Ectodermal cell (in vitro differentiated cells): Measurements from ENCODE around the gene ZFP42.
"Not testable (repeated sequence)": the region's sequence is repeated elsewhere in the genome, so short reads cannot be mapped to it uniquely, and the experiment has no call there.

Source experiments
- H3K27ac ChIP-seq: 2 replicates; pipeline ENCODE4 v1.7.0; 2013; ENCODE audit warnings: mild to moderate bottlenecking, low read depth, low read length; ENCODE audit not compliant: insufficient read depth, poor library complexity, severe bottlenecking
- H3K27me3 ChIP-seq: 2 replicates; pipeline ENCODE4 v1.7.0; 2013; ENCODE audit warnings: mild to moderate bottlenecking, low read length; ENCODE audit not compliant: insufficient read depth, control insufficient read depth, poor library complexity, severe bottlenecking
- H3K36me3 ChIP-seq: one replicate; pipeline ENCODE4 v1.7.0; 2013; ENCODE audit warnings: low read length; ENCODE audit not compliant: control insufficient read depth, insufficient read depth
- H3K4me1 ChIP-seq: one replicate; pipeline ENCODE4 v1.7.0; 2013; ENCODE audit warnings: low read length; ENCODE audit not compliant: control insufficient read depth, insufficient read depth
- H3K4me3 ChIP-seq: 2 replicates; pipeline ENCODE4 v1.7.0; 2013; ENCODE audit warnings: low read depth, low read length, control low read depth; ENCODE audit not compliant: insufficient read depth
- H3K9me3 ChIP-seq: 2 replicates; pipeline ENCODE4 v1.7.0; 2013; ENCODE audit warnings: mild to moderate bottlenecking, low read length, moderate library complexity; ENCODE audit not compliant: control insufficient read depth
- WGBS, 2 experiments: methylation state at CpG; one replicate each; pipeline ENCODE4 v1.1.7; 2013; ENCODE audit warnings: missing lambda C conversion rate in 2 of 2; 5-methylcytosine and 5-hydroxymethylcytosine counted together

The ZFP42 gene

DNA sequence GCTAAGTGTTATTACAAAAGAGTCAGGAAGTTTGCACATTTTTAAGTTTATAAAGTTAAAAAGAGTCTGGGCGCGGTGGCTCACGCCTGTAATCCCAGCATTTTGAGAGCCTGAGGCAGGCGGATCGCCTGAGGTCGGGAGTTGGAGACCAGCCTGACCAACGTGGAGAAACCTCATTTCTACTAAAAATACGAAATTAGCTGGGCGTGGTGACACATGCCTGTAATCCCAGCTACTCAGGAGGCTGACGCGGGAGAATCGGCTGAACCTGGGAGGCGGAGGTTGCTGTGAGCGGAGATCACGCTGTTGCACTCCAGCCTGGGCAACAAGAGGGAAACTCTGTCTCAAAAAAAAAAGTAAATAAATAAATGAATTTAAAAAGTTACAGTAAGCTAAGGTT is 2.4 kb downstream of the ZFP42 start:
- H3K4me1 ChIP-seq, H3K4me3 ChIP-seq, H3K27me3 ChIP-seq, H3K9me3 ChIP-seq, H3K36me3 ChIP-seq, H3K27ac ChIP-seq: not testable (repeated sequence)
- WGBS, 2 experiments, result 80 to 81% methylated on average over 15 of the region's 15 CpGs

DNA sequence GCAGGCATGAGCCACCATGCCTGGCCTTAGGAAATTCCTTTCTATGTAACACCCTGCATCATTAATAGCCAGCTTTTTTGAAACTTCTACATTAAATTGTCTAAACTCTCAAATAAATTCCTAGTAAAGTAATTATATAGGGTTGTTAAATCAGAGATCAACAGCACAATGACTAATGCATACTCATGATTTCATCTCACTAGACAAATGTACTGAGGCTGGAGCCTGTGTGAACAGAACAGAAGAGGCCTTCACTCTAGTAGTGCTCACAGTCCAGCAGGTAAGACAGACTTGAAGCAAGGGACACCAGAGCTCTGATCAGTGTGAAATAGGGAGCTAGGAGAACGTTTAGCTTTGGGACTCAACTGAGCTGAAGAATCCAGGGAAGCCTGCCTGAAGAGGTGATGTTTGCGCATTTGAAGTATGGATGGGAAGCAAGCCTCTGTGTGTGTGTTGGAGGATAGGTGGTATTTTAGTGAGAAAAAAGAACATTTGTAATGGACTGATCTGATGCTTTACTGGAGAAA is 3.9 kb downstream of the ZFP42 start:
- Histone ChIP-seq H3K36me3 (no peaks in the 10 kb centered on the region), H3K4me3 (no peak overlapping the region), H3K27ac (no peak overlapping the region), H3K27me3 (no peaks in the 10 kb centered on the region), H3K9me3 (no peaks in the 10 kb centered on the region), H3K4me1 (no peaks in the 10 kb centered on the region)
- WGBS, 2 experiments, result 89 to 92% methylated on average over 2 of the region's 2 CpGs

DNA sequence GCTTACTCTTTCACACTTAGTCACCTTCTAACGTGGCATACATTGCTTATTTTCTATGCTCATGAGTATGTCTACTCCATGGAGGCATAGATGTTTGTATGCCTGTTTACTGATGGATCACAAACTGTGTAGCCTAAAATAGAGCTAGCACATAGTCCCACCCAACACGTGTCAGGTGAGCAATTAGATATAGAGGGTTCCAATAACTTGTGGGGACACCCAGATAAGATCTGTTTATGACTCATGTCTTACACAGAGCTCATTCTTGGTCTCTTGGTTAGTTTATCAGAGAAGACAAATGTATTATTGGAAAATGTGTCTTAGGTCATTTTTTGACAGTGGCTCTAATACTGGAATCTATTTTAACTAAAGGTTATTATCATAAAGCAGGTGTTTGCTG is 6.8 kb downstream of the ZFP42 start:
- H3K27me3 ChIP-seq, result no peaks in the 10 kb centered on the region
- H3K27ac ChIP-seq, result no peak overlapping the region
- whole genome bisulfite sequencing, 2 experiments, result 87 to 91% methylated on average over 1 to 2 of the region's 2 CpGs
- no peaks in the 10 kb centered on the region for H3K4me1 ChIP-seq
- no peaks in the 10 kb centered on the region for H3K9me3 ChIP-seq
- no peak overlapping the region for H3K4me3 ChIP-seq
- H3K36me3 ChIP-seq, result no peaks in the 10 kb centered on the region

DNA sequence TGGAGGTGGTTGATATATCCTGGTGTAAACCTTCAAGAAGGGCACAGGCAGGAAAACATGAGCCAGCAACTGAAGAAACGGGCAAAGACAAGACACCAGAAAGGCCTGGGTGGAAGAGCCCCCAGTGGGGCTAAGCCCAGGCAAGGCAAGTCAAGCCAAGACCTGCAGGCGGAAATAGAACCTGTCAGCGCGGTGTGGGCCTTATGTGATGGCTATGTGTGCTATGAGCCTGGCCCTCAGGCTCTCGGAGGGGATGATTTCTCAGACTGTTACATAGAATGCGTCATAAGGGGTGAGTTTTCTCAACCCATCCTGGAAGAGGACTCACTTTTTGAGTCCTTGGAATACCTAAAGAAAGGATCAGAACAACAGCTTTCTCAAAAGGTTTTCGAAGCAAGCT is 7.2 kb downstream of the ZFP42 start:
- Histone ChIP-seq H3K9me3 (no peaks in the 10 kb centered on the region), H3K36me3 (no peaks in the 10 kb centered on the region), H3K4me1 (no peaks in the 10 kb centered on the region), H3K27me3 (no peaks in the 10 kb centered on the region), H3K4me3 (no peak overlapping the region), H3K27ac (no peak overlapping the region)
- WGBS, 2 experiments, result 95 to 97% methylated on average over 7 of the region's 7 CpGs

DNA sequence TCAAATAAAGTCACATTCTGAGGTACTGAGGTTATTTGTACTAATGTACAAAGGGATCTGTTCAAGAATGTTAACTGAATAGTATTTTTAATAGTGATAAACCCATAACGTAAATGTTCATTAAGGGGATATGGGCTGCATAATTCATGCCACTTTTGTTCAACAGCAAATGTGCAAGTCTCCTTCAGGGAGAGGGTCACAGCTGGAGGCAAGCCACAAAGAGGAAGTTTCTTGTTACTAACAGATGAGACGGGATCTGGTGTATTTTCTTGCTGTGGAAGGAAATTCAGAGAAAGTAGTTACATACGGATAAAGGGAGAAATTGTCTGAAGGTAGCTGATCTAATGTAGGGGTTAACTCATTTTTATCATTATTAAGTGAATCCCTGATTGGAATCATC is 10.0 kb downstream of the ZFP42 start:
- Histone ChIP-seq H3K36me3 (no peaks in the 10 kb centered on the region), H3K27ac (no peak overlapping the region), H3K27me3 (no peaks in the 10 kb centered on the region), H3K4me1 (no peaks in the 10 kb centered on the region), H3K4me3 (no peak overlapping the region), H3K9me3 (no peaks in the 10 kb centered on the region)
- 89 to 96% methylated on average over 3 of the region's 3 CpGs for WGBS, 2 experiments

DNA sequence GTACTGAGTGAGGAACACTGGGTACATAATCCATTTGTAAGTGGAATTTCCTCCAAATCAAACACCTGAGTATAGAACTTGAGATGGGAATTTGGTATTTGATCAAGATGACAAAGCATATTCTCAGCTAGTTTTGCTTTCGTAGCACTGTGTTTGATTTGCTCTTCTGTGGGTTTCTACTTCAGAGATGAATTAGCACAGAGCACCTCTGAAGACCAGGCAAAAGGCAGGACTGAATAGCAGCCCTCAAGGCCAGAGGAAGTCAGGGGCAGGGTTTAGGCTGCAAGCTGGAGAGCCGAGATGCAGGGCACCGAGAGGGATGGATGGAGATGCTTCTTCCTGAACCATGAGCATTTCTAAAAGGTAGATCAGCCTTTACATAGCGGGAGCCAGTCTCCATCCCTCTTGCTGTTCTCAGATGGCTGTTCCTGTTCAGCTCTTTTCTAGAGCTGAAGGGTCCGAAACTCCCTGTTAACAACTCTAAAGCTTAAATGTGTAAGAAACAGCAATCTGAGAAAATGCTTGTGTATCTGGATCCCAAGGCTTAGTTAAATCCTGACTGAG is 10.8 kb downstream of the ZFP42 start:
- no peaks in the 10 kb centered on the region for H3K27me3 ChIP-seq
- no peaks in the 10 kb centered on the region for H3K36me3 ChIP-seq
- no peaks in the 10 kb centered on the region for H3K4me1 ChIP-seq
- no peaks in the 10 kb centered on the region for H3K9me3 ChIP-seq
- no peak overlapping the region for H3K27ac ChIP-seq
- 92% methylated on average over 4 to 5 of the region's 5 CpGs for WGBS, 2 experiments
- H3K4me3 ChIP-seq, result no peak overlapping the region

DNA sequence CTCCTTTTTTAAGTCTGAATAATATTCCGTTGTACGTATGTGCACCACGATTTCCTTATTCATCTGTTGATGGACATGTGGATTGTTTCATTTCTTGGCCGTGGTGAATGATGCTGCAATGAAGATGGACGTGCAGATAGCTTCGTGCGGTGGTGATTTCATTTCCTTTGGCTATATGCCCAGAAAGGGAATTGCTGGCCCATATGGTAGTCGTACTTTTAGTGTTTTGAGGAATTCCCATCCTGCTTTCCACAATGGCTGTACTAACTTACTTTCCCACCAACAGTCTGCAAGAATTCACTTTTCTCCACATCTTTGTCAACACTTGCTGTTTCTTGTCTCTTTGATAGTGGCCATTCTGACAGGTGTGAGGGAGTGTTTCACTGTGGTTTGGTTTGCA is 12.8 kb downstream of the ZFP42 start:
- Histone ChIP-seq H3K4me1 (no peaks in the 10 kb centered on the region), H3K4me3 (no peak overlapping the region), H3K36me3 (no peaks in the 10 kb centered on the region), H3K9me3 (no peaks in the 10 kb centered on the region), H3K27ac (no peak overlapping the region), H3K27me3 (no peaks in the 10 kb centered on the region)
- 90 to 93% methylated on average over 8 of the region's 8 CpGs for WGBS, 2 experiments

DNA sequence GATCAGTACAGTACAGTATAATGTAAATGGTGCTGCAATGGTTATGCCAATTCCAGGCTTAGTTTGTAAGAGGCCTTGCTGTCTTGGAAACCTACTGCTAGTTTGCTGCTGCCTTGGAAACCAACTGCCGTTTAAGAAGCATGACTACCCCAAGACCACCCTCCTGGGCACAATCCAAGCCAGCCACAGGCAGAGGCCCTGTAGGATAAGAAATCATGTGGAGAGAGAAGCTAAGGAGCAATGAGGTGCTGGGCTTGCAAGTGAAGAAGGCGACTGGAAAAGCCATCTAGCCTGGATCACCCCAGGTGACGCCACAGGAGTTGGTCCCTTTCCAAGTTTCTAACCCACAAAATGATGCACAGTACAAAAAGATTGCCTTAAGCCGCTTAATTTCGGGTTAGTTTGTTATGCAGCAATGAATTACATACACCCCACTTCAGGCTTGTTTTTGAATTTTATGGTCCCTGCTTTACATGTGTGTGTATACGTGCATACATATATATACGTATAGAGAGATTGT is 16.9 kb downstream of the ZFP42 start:
- H3K36me3 ChIP-seq, result no peaks in the 10 kb centered on the region
- H3K27ac ChIP-seq, result no peak overlapping the region
- no peak overlapping the region for H3K4me3 ChIP-seq
- H3K9me3 ChIP-seq, result no peaks in the 10 kb centered on the region
- no peaks in the 10 kb centered on the region for H3K4me1 ChIP-seq
- WGBS, 2 experiments, result 79 to 82% methylated on average over 3 to 5 of the region's 7 CpGs
- H3K27me3 ChIP-seq, result no peaks in the 10 kb centered on the region

DNA sequence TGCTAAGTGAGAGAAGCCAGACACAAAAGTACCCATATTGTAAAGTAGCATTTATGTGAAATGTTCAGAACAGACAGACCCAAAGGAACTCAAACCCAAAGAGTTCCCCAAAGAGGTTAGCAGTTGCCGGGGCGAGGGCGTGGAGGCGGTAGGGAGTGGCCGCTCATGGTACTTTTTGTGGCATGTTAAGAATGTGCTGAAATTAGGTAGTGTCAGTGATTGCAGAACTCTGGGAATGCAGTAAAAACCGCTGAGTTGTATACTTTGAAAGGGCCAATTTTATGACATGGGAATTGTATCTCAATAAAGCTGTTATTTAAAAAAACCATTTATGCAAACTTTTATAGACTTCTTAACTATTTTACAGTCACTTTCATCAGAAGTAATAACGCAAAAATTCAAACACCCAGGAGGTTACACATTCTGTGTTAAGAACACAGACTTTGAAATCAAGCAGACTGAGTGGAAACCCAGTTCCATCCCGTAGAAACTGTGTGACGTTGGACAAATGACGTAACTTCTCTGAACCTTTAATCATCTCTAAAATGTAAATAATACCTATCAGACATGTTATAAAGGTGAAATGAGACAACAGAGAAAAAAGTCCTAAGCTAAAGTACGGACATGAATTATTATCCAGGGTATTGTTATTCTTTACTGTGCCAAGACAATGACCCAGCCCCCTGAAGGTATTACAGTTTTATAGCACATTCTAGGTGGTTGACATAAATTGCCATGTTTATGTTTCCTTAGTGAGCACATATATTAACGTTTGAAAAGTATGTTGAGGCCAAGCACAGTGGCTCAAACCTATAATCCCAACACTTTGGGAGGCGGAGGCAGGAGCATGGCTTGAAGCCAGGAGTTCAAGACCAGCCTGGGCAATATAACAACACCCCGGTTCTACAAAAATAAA is 19.7 kb downstream of the ZFP42 start:
- 85 to 86% methylated on average over 9 to 13 of the region's 14 CpGs for WGBS, 2 experiments
- H3K4me3 ChIP-seq, result no peak overlapping the region
- no peak overlapping the region for H3K27ac ChIP-seq
- no peaks in the 10 kb centered on the region for H3K9me3 ChIP-seq
- no peaks in the 10 kb centered on the region for H3K36me3 ChIP-seq
- no peaks in the 10 kb centered on the region for H3K27me3 ChIP-seq
- H3K4me1 ChIP-seq, result no peaks in the 10 kb centered on the region

DNA sequence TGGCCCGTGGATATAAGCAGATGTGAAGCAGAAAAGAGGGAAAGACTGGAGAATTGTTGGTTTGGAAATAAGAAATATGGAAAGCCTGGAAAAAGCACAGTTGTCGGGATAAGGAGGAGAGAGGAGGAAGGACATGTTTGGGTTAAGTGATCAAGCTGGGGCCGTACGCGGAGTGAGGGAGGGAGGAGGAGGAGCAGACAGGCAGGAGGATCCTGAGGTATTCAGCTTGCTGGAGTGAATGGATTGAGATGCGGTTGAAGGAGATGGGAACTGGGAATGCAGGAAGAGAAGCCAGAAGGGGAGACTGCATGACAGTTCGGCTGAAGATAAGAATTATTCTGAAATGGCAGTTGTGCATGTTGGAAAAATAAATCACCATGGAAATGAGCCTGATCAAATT is 21.2 kb downstream of the ZFP42 start:
- WGBS, 2 experiments, result 16 to 18% methylated on average over 7 of the region's 7 CpGs
- Histone ChIP-seq H3K4me1 (no peaks in the 10 kb centered on the region), H3K4me3 (no peak overlapping the region), H3K36me3 (no peaks in the 10 kb centered on the region), H3K9me3 (no peaks in the 10 kb centered on the region), H3K27me3 (no peaks in the 10 kb centered on the region), H3K27ac (no peak overlapping the region)
